Lung (tissue), 12 donors: ENCODE measurements around the gene NT5M. TPM values are rescaled to one million over a fixed set of nuclear protein-coding genes. Genes with fewer than 3 reads are reported as not detected.

Source experiments
- ATAC-seq: fragments of 200-7000 bp; cut with Tn5 transposase; one replicate; pipeline ENCODE4 v1.9.1; 2020; ENCODE audit warnings: moderate number of reproducible peaks; ENCODE audit not compliant: insufficient read depth, low FRiP score
- DNase-seq, 3 donors: peaks; one replicate each; pipeline ENCODE4 v3.0.0-alpha.2; 2013 to 2017
- H3K27ac ChIP-seq, 2 donors: one replicate each; pipeline ENCODE4 v1.5.1; 2013; ENCODE audit warnings: mild to moderate bottlenecking in 2 of 2, moderate library complexity in 2 of 2, control low read depth in 1 of 2, inconsistent platforms in 1 of 2, low read depth in 1 of 2, low read length in 1 of 2
- H3K27me3 ChIP-seq, 3 donors: one replicate each; pipeline ENCODE4 v1.5.1; 2013; ENCODE audit warnings: low read length in 2 of 3; ENCODE audit not compliant: control insufficient read depth in 3 of 3, insufficient read depth in 3 of 3
- H3K36me3 ChIP-seq, 4 donors: one replicate each; pipeline ENCODE4 v1.5.1; 2013; ENCODE audit warnings: low read length in 4 of 4, mild to moderate bottlenecking in 1 of 4, moderate library complexity in 1 of 4; ENCODE audit not compliant: control insufficient read depth in 4 of 4, insufficient read depth in 4 of 4
- H3K4me1 ChIP-seq, 5 donors: one replicate each; pipeline ENCODE4 v1.5.1; 2013; ENCODE audit warnings: low read length in 5 of 5, mild to moderate bottlenecking in 2 of 5, moderate library complexity in 1 of 5; ENCODE audit not compliant: control insufficient read depth in 5 of 5, insufficient read depth in 5 of 5
- H3K4me3 ChIP-seq: one replicate; pipeline ENCODE4 v1.5.1; 2013; ENCODE audit warnings: mild to moderate bottlenecking, control low read depth, moderate library complexity
- H3K9ac ChIP-seq, 2 donors: one replicate each; pipeline ENCODE4 v1.5.1; 2013; ENCODE audit warnings: low read length in 2 of 2, control low read depth in 1 of 2; ENCODE audit not compliant: insufficient read depth in 1 of 2
- H3K9me3 ChIP-seq, 4 donors: one replicate each; pipeline ENCODE4 v1.5.1; 2013; ENCODE audit warnings: low read length in 3 of 4, mild to moderate bottlenecking in 1 of 4, moderate library complexity in 1 of 4; ENCODE audit not compliant: control insufficient read depth in 4 of 4, insufficient read depth in 3 of 4
- WGBS, 2 donors: extraction: QIAGEN DNeasy Blood & Tissue Kit; methylation state at CpG; one replicate each; pipeline ENCODE4 v1.1.7; 2013; 5-methylcytosine and 5-hydroxymethylcytosine counted together
- polyA plus RNA-seq, 2 donors: library from polyadenylated mRNA; stranded (reverse); fragments of 200-250 nt; gene quantifications; one replicate each; pipeline ENCODE4 v1.2.1, GENCODE V29; 2013
- total RNA-seq, 2 donors: library from RNA; depleted of rRNA in 1 of 2; stranded (reverse); fragments of >200 nt in 1 of 2; gene quantifications; one replicate each; pipeline ENCODE4 v1.2.1, GENCODE V29; 2014 to 2021
- TF ChIP-seq, protein P1 (sequence below): IDR thresholded peaks from 2 replicates; pipeline ENCODE4 v1.5.1; 2012; ENCODE audit warnings: mild to moderate bottlenecking; ENCODE audit errors: control extremely low read depth, extremely low read depth
- donor health status: control.
- donor health status: control.
- donor health status: Bipolar disorder and iron deficiency.
- donor health status: healthy.
- donor health status: DM: yes; HTN: yes; CAD: no.

NT5M gene
- total and polyA plus RNA-seq, 4 donors: 1.7 to 2.8 (median 2.1) TPM

DNA sequence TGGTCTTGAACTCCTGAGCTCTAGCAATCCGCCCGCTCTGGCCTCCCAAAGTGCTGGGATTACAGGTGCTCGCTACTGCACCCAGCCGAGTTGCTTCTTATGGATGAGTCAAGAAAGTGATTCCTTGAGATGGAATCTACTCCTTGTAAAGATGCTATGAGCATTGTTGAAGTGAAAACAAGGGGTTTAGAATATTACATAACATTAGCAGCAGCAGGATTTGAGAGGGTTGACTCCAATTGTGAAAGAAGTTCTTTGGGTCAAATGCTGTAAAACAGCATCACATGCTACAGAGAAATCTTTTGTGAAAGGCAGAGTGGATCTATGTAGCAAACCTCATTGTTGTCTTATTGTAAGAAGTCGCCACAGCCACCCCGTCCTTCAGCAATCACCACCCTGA lies 72.7 kb downstream of the NT5M start:
- TF ChIP-seq, protein P1, sequence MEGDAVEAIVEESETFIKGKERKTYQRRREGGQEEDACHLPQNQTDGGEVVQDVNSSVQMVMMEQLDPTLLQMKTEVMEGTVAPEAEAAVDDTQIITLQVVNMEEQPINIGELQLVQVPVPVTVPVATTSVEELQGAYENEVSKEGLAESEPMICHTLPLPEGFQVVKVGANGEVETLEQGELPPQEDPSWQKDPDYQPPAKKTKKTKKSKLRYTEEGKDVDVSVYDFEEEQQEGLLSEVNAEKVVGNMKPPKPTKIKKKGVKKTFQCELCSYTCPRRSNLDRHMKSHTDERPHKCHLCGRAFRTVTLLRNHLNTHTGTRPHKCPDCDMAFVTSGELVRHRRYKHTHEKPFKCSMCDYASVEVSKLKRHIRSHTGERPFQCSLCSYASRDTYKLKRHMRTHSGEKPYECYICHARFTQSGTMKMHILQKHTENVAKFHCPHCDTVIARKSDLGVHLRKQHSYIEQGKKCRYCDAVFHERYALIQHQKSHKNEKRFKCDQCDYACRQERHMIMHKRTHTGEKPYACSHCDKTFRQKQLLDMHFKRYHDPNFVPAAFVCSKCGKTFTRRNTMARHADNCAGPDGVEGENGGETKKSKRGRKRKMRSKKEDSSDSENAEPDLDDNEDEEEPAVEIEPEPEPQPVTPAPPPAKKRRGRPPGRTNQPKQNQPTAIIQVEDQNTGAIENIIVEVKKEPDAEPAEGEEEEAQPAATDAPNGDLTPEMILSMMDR: no peak
- Histone ChIP-seq H3K4me1 (peaks cover 0 to 4% (median 0%) of the 10 kb centered on the region in 5 donors), H3K4me3 (no peak overlapping the region), H3K9me3 (no peaks in the 10 kb centered on the region), H3K27ac (peak overlapping the region in 1 of 2 donors; percentile 79), H3K36me3 (no peaks in the 10 kb centered on the region), H3K27me3 (peaks cover 0 to 2% (median 0%) of the 10 kb centered on the region in 3 donors), H3K9ac (no peak overlapping the region)
- DNase-seq (no peak), ATAC-seq (no peak)
- WGBS, 2 donors: 84 to 88% methylated on average over 6 of the region's 6 CpGs

DNA sequence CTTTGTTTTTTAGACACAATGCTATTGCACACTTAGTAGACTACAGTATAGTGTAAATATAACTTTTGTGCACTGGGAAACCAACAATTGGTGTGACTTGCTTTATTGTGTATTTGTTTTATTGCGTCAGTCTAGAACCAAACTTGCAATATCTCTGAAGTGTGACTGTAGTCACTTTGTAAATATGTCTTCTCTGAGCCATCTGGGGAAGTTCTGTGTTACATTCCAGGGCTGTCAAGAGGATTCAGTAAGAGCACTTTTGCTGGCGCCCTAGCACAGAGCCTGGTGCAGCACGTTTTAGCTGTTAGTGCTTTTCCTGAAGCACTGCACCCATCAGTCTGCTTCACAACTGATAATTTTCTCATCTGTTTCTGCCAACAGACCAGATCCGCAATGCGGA lies 73.2 kb downstream of the NT5M start:
- no peak overlapping the region for H3K4me3 ChIP-seq
- H3K9ac ChIP-seq: no peak overlapping the region
- H3K9me3 ChIP-seq: no peaks in the 10 kb centered on the region
- no peaks in the 10 kb centered on the region for H3K36me3 ChIP-seq
- WGBS, 2 donors: 54 to 80% methylated on average over 5 of the region's 5 CpGs
- H3K27me3 ChIP-seq: peaks cover 0 to 2% (median 0%) of the 10 kb centered on the region in 3 donors
- TF ChIP-seq, protein P1: no peak
- H3K27ac ChIP-seq: peak overlapping the region in 1 of 2 donors; percentile 81
- ATAC-seq: peak; percentile 71
- H3K4me1 ChIP-seq: peaks cover 0 to 6% (median 0%) of the 10 kb centered on the region in 5 donors
- DNase-seq: peak; percentile 32 to 80 (median 61)

DNA sequence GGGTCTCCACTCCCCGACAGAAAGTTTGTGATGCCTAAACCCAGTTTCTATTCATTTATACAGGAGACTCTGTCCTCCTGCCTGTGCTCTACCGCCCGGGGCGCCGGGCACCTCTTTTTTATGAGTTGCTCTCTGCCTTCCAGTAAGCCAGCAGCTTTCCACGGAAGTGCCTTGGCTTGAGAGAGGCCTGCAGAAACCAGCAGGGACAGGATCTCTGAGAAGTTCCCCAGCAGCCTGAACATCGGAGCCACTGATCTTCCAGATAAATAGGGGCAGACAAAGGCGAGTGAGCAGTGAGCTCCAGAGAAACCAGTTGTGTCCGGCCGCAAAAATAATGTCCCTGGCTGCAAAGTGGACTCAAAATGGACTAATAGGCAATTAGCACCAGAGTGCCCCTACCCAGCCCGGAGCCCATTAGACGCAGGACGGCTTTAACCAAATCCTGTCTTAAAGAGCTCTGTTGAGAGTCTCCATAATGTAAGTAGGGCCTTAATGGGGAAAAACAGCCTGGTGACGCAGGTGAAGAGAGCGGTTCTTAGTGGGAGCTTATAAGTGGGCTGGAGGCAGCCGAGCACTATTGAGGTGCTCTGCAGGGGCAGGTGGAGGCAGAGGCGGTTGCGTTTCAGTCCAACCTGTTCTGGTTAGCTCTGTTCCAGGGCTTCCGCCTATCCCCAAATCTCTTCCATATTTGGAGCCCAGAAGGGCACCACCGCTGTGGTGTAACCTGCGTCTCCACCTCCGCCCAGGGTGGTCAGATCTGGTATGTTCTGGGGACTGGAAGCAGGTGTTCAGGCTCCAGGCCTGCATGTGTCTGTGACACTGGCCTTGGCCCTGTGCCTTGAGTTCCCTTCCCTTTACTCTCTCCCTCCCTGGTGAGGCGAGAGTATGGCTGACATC lies 74.1 kb downstream of the NT5M start:
- DNase-seq (no peak), ATAC-seq (peak; percentile 27)
- H3K9me3 ChIP-seq: no peaks in the 10 kb centered on the region
- no peak overlapping the region for H3K9ac ChIP-seq
- no peak overlapping the region for H3K4me3 ChIP-seq
- H3K27ac ChIP-seq: peak overlapping the region in 1 of 2 donors; percentile 81
- WGBS, 2 donors: 78 to 90% methylated on average over 23 of the region's 23 CpGs
- no peaks in the 10 kb centered on the region for H3K27me3 ChIP-seq
- H3K4me1 ChIP-seq: peaks cover 0 to 9% (median 0%) of the 10 kb centered on the region in 5 donors
- no peaks in the 10 kb centered on the region for H3K36me3 ChIP-seq
- TF ChIP-seq, protein P1: no peak
